HG03520 (cell line): ENCODE data around the gene SUPT20H.

Experiments used
- ATAC-seq: cut with Tn5 transposase; IDR thresholded peaks from one replicate; pipeline ENCODE4 v1.9.1; 2021; ENCODE audit warnings: mild to moderate bottlenecking, moderate library complexity; ENCODE audit not compliant: unreplicated experiment

Gene SUPT20H

GRCh38 chr13:37058910-37059847, at the start of gene SUPT20H:
Gene SUPT20H (minus strand): TSS chr13:37059688. CDS start chr13:37051490, 8,198 bp downstream.
- peak; percentile 98 for ATAC-seq

DNA sequence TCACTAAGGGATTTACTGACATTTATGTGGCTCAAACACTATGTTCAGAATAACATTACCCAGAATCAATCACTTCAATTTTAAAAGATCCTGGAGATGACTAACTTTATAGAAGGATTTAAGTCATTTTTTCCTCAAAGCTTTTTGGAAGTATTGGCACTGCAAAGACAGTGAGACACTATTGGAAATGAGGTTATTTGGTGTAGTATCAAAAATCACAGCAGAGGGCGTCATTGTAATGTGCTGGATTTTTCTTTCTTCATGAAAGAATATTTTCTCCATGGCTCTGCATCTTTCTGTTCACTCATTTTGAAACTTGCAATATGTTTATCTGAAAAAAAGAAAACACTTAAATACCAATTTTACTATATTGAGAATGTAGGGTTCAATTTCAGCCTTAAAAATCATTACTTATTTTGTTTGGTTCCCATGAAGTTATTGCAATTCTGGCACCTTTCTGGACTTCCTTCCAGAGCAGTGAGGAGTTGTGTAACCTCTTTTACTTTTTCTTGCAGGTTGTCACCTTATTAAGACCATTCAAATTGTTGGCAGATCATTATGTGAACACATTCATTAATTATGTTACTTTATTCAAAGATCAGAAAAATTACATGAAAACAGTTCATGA, 49.7 kb upstream of the SUPT20H start:
- no peak for ATAC-seq

- no peak for ATAC-seq
Measured at GRCh38 chr13:37107868-37108267, 48.4 kb upstream of the SUPT20H start.

DNA sequence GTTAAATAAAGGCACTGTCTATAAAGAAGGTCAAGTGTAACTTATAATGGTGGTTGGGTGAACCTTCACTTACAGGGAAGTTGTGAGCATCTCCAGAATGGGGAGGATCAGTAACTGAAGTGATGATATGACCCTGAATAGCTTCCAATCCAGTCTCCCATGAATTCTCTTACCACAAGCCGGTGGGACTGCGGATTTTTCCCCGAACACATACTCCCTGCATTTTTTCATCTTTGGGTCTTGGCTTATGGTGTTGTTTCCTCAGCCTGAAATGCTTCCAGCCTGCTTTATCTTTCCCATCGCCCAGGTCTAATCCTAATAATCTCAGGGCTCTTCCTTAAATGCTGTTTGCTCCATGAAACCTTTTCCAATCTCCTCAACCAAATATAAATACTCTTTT, 48.0 kb upstream of the SUPT20H start:
- no peak for ATAC-seq

- no peak for ATAC-seq
Measured at GRCh38 chr13:37106642-37107041, 47.2 kb upstream of the SUPT20H start.

- ATAC-seq, result no peak
Measured at GRCh38 chr13:37105251-37105714, 45.8 kb upstream of the SUPT20H start, which contains the start of gene CSNK1A1L. Gene CSNK1A1L (minus strand): TSS chr13:37105664. CDS start chr13:37105256, 408 bp downstream.

- ATAC-seq, result no peak
Measured at GRCh38 chr13:37102896-37103295, 43.4 kb upstream of the SUPT20H start.

DNA sequence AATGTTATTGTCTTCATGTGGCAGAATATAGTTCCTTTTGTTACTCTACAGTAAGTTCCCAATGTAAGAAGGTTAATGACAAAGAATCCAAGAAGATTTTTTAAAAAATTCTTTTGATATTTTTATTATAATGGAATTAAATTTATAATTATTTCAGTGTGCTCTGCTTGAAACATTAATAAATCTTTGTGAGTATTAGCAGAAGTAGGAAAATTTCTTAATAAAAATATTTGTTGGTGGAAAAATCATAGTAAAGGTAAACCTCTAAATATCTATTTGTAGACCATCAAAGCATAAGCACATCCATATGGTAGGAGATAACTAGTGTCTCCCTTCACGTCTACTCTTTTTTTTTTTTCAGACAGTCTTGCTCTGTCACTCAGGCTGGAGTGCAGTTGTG, 41.7 kb upstream of the SUPT20H start:
- no peak for ATAC-seq

DNA sequence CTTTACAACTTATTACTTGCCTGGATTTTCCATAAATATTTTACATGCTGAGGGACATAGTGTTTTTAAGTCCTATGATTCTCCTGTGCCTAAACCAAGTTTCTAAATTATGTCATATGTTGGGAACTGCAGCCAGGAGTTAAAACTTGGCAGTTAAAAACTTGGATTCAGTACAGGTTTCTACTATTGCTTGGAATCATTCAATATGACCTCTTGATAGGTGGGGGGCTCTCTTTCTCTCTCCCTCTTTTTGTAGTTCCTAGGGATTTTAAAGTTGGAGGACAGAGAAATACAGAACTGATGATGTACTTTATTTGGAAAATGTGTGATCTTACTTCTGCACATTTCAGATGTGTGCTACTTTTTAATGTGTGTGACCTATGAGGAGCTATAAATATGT, 41.2 kb upstream of the SUPT20H start:
- no peak for ATAC-seq

DNA sequence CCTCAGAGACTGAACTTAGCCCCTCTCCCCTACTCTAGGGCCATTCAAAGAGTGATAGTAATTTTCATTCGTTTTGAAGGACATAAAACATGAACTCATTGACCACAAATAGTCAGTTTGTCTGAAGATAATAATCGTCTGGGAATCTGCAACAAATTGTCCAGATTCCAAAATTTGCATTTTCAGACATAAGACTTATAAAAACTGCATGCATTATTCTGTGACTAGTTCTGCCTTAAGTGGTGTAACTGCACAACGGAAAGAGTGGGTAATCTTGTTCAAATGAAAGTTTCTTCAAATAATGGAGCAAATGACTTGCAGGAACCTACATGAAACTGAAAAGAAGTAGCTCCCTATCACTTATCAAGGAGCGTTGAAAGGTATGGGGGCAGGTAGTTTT, 37.6 kb upstream of the SUPT20H start:
- ATAC-seq, result no peak

DNA sequence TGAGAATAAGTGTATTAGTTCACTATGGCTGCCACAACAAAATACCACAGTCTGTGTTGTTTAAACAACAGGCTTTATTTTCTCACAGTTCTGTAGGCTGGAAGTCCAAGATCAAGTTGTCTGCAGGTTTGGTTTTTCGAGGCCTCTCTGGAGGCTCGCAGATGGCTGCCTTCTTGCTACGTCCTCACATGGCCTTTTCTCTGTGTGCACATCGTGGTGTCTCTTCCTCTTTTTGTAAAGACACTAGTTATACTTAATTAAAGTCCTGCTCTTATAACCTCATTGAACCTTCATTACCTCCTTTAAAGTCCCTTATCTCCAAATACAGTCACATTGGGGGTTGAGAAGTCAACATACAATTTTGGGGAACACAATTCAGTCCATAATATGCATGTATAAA, 35.4 kb upstream of the SUPT20H start:
- no peak for ATAC-seq

DNA sequence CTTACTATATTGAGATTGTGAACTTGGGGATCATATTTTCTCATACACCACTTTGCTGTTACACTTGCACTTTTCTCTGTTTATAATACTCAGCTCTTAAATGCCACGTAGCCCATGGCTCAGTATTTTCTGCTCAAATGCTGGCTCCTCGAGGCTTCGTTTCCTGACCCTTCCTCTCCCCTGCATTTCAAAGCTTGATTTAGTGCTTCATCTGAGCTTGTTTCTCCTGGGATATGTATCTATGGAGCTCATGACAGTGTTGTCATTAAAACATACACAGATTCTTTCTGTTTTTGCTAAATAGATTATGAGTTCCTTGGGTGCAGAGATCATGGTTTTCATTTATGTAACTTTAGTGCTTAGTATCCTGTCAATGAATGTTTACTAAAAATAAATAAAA, 34.6 kb upstream of the SUPT20H start:
- no peak for ATAC-seq

GRCh38 chr13:37091835-37092234, 32.3 kb upstream of the SUPT20H start:
- no peak for ATAC-seq

GRCh38 chr13:37090912-37091311, 31.4 kb upstream of the SUPT20H start:
- ATAC-seq, result no peak

DNA sequence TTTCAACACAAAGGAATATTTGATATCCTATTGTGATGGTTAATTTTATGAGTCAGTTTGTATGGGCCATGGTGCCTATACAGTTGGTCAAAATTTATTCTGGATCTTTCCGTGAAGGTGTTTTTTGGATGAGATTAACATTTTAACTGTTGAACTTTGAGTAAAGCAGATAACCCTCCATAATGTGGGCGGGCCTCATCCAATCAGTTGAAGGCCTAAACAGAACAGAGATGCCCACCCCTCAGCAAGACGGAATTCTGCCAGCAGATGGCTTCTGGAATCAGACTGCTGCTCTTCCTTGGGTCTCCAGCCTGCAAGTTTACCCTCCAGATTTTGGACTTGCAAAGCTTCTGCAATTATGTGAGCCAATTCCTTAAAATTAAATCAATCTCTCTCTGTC, 30.0 kb upstream of the SUPT20H start:
- ATAC-seq, result no peak

- ATAC-seq, result no peak
Measured at GRCh38 chr13:37087486-37087885, 28.0 kb upstream of the SUPT20H start.

DNA sequence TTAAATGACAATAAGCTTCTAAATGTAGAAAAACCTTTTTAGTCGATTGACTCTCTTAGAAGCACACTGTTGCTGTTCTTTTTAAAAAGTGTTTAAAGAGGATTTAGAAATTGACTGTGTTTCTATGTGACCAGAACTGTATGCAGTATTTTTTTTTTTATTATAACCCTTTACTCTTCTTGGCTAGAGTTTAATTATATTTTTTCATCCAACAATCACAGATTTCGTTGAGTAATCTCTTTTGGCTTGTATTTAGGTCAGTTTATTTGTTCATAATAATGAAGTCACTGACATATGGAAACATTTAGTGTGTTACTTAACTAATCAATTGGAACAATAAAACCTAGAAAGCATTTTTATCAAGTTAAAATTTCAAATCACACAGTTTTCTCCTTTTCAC, 26.1 kb upstream of the SUPT20H start:
- ATAC-seq, result no peak

GRCh38 chr13:37076818-37077217, 17.3 kb upstream of the SUPT20H start:
- ATAC-seq, result no peak

DNA sequence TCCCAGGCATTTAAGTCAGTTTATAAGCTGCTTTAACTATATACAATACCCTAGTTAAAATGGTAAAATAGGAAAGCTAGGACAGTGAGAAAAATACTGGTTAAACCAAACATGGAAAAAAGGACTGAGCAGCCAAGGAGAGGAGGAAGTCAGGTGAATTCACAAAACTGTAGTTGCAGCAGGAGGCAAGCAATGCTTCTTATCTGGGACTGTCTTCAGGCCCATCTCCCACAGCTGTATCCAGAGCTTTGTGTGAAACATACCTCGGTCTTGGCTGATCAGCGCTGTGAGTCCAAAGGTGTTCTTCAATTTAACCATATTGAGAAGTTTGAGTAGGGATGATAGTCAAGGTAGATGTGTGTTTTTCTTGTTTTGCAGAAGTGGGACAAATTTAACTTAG, 15.7 kb upstream of the SUPT20H start:
- no peak for ATAC-seq

DNA sequence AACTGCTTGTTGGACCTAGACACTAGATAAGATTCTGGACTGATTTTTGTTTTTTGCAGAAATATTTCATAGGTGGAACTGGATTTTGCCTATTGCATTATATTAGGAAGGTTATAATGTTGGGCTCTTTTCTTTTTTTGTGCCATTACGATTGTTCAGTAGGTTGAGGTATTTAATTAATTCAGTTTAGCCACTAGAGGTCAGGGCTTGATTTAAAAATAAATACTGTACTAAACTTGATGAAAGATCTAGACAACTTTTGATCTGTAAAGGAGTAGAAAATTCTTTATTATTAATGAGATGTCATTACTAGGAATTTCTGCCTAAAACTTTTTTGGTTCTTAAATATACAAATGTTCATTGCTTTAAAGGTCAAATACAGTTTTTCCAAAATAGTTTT, 15.2 kb upstream of the SUPT20H start:
- ATAC-seq, result no peak

DNA sequence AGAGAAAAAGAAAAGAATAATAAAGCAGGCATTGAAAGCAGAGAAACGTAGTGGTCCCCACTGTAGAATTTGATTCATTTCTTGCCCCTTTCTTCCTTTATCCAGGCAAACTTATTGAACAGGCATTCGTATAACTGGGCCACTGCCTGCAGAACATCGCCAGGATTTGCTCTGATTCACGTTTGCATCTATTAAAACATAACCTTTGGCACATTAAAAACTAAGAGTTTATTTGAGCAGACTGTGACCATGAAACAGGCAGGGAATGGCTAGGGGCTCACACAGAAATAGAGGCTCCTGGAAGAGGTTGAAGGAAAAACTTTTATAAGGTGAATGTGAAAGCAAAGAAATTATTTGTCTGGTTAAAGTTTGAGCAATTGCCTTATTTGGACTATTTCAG, 12.5 kb upstream of the SUPT20H start:
- ATAC-seq, result no peak

- ATAC-seq, result no peak
Measured at GRCh38 chr13:37070956-37071355, 11.5 kb upstream of the SUPT20H start.
